HG03354 (cell line): ENCODE measurements around the gene INPP5A.
"Not testable (repeated sequence)": the region's sequence is repeated elsewhere in the genome, so short reads cannot be mapped to it uniquely, and the experiment has no call there.

Experiments
- ATAC-seq: cut with Tn5 transposase; IDR thresholded peaks from one replicate; pipeline ENCODE4 v1.9.1; 2021; ENCODE audit warnings: mild to moderate bottlenecking; ENCODE audit not compliant: unreplicated experiment, poor library complexity, severe bottlenecking

The INPP5A gene

GRCh38 chr10:132677473-132678227 is 140.1 kb downstream of the INPP5A start:
- ATAC-seq, result no peak

- no peak for ATAC-seq
Observed at GRCh38 chr10:132678436-132679216, 141.0 kb downstream of the INPP5A start.

GRCh38 chr10:132679217-132679595 is 141.6 kb downstream of the INPP5A start:
- no peak for ATAC-seq

- ATAC-seq, result no peak
Observed at GRCh38 chr10:132679640-132680039, 142.1 kb downstream of the INPP5A start.

- not testable (repeated sequence) for ATAC-seq
Observed at GRCh38 chr10:132680741-132681140, 143.2 kb downstream of the INPP5A start.

GRCh38 chr10:132681858-132682755 is 144.5 kb downstream of the INPP5A start:
- no peak for ATAC-seq

GRCh38 chr10:132684164-132684891 is 146.7 kb downstream of the INPP5A start:
- ATAC-seq, result peak; percentile 79

- no peak for ATAC-seq
Observed at GRCh38 chr10:132685101-132685891, 147.7 kb downstream of the INPP5A start.

- ATAC-seq, result no peak
Observed at GRCh38 chr10:132685921-132686680, 148.5 kb downstream of the INPP5A start.

GRCh38 chr10:132687181-132687892 is 149.8 kb downstream of the INPP5A start:
- ATAC-seq, result no peak

- no peak for ATAC-seq
Observed at GRCh38 chr10:132687893-132688579, 150.4 kb downstream of the INPP5A start.

GRCh38 chr10:132688580-132689420 is 151.2 kb downstream of the INPP5A start:
- no peak for ATAC-seq

- ATAC-seq, result no peak
Observed at GRCh38 chr10:132689721-132690360, 152.3 kb downstream of the INPP5A start.

GRCh38 chr10:132690401-132690800 is 152.8 kb downstream of the INPP5A start:
- ATAC-seq, result no peak

GRCh38 chr10:132690821-132691610 is 153.4 kb downstream of the INPP5A start:
- no peak for ATAC-seq
